H1 (cell line): ENCODE measurements around the gene GABRR2. TPM values are rescaled to one million over a fixed set of nuclear protein-coding genes. Genes with fewer than 3 reads are reported as not detected.

Experiments
- CTCF ChIA-PET: fragments of 300-600 bp; sonication (Branson Sonifier 250); formaldehyde crosslinking; loops from one replicate; lab custom pipeline; 2021; ENCODE audit not compliant: partially characterized antibody; lab: Charles Lee
- POLR2A ChIA-PET: fragments of 300-600 bp; sonication (Branson Sonifier 250); formaldehyde crosslinking; loops from one replicate; lab custom pipeline; 2021; ENCODE audit warnings: inconsistent platforms; ENCODE audit not compliant: partially characterized antibody; lab: Charles Lee
- DNase-seq, 2 experiments: peaks; one replicate each; pipeline versions ENCODE4 v3.0.0 to v3.0.0-alpha.2; 2010 to 2022; ENCODE audit warnings: low spot score in 2 of 2, low read depth in 1 of 2, mixed read lengths in 1 of 2
- FAIRE-seq: peaks from 2 replicates; lab custom pipeline; 2011; peaks lifted over from hg19 to GRCh38; lab: Jason Lieb, UNC
- H2AFZ ChIP-seq: 2 replicates; pipeline ENCODE4 v1.8.1; 2012; ENCODE audit warnings: low read length, inconsistent platforms
- H2AK5ac ChIP-seq: 2 replicates; pipeline ENCODE4 v1.6.1; 2013; ENCODE audit warnings: low read depth, low read length
- H2BK120ac ChIP-seq: replicated peaks from 2 replicates; pipeline ENCODE3; 2013; ENCODE audit warnings: low read depth, low read length, inconsistent platforms
- H2BK12ac ChIP-seq: 2 replicates; pipeline ENCODE4 v1.6.1; 2013; ENCODE audit warnings: low read depth, low read length
- H2BK15ac ChIP-seq: 2 replicates; pipeline ENCODE4 v1.6.1; 2013; ENCODE audit warnings: low read length
- H2BK20ac ChIP-seq: 2 replicates; pipeline ENCODE4 v1.6.1; 2013; ENCODE audit warnings: low read length
- H2BK5ac ChIP-seq: 2 replicates; pipeline ENCODE4 v1.6.1; 2013; ENCODE audit warnings: low read depth, low read length
- H3K14ac ChIP-seq: 2 replicates; pipeline ENCODE4 v1.6.1; 2013; ENCODE audit warnings: inconsistent platforms; ENCODE audit not compliant: insufficient read length
- H3K18ac ChIP-seq: 2 replicates; pipeline ENCODE4 v1.6.1; 2013; ENCODE audit warnings: low read length; ENCODE audit errors: extremely low read depth
- H3K23ac ChIP-seq: 2 replicates; pipeline ENCODE4 v1.6.1; 2013; ENCODE audit warnings: inconsistent platforms; ENCODE audit not compliant: insufficient read length
- H3K23me2 ChIP-seq: 2 replicates; pipeline ENCODE4 v1.6.1; 2013; ENCODE audit warnings: low read depth, low read length
- H3K27ac ChIP-seq: 2 replicates; pipeline ENCODE4 v1.6.1; 2011; ENCODE audit warnings: low read depth, low read length, inconsistent platforms
- H3K27me3 ChIP-seq, 4 experiments: replicated peaks in 1 of 4; 1 replicate in 1 of 4; 2 replicates in 3 of 4; pipeline versions ENCODE4 v1.6.1 to v1.8.1; 2011 to 2013; ENCODE audit warnings: low read length in 3 of 4, mild to moderate bottlenecking in 3 of 4, inconsistent platforms in 2 of 4, mixed read lengths in 2 of 4, moderate library complexity in 1 of 4; ENCODE audit not compliant: control insufficient read depth in 3 of 4, insufficient read depth in 3 of 4; ENCODE audit errors: extremely low read depth in 1 of 4
- H3K36me3 ChIP-seq, 4 experiments: 2 replicates each; pipeline versions ENCODE4 v1.6.1 to v1.8.1; 2011 to 2013; ENCODE audit warnings: mild to moderate bottlenecking in 4 of 4, low read length in 3 of 4, moderate library complexity in 2 of 4, control low read depth in 1 of 4, inconsistent platforms in 1 of 4; ENCODE audit not compliant: insufficient read depth in 4 of 4, control insufficient read depth in 2 of 4
- H3K4ac ChIP-seq: replicated peaks from 2 replicates; pipeline ENCODE3; 2013; ENCODE audit warnings: low read length, low read depth, mixed read lengths, inconsistent platforms; ENCODE audit not compliant: insufficient read length
- H3K4me1 ChIP-seq, 4 experiments: replicated peaks in 1 of 4; 1 replicate in 1 of 4; 2 replicates in 3 of 4; pipeline versions ENCODE4 v1.6.1 to v1.8.1; 2011 to 2013; ENCODE audit warnings: low read length in 3 of 4, inconsistent platforms in 2 of 4, mixed read lengths in 1 of 4; ENCODE audit not compliant: insufficient read depth in 4 of 4, control insufficient read depth in 3 of 4
- H3K4me2 ChIP-seq, 2 experiments: 2 replicates each; pipeline versions ENCODE4 v1.6.1 to v1.8.1; 2011 to 2013; ENCODE audit warnings: low read depth in 2 of 2, low read length in 2 of 2, control low read depth in 1 of 2, inconsistent platforms in 1 of 2, mild to moderate bottlenecking in 1 of 2; ENCODE audit not compliant: insufficient read depth in 1 of 2
- H3K4me3 ChIP-seq, 4 experiments: fragments of 200-600, 300-600 bp in 1 of 4; sonication (generic), shearing (Covaris generic), sonication (Bioruptor Twin) in 1 of 4; 2 replicates each; pipeline versions ENCODE4 v1.5.1 to v1.8.1; 2011 to 2016; ENCODE audit warnings: low read length in 4 of 4, low read depth in 3 of 4, control low read depth in 2 of 4, inconsistent platforms in 2 of 4, mild to moderate bottlenecking in 2 of 4, mixed read lengths in 1 of 4, moderate library complexity in 1 of 4; ENCODE audit not compliant: insufficient read depth in 2 of 4; ENCODE audit errors: extremely low read depth in 1 of 4
- H3K56ac ChIP-seq: replicated peaks from 2 replicates; pipeline ENCODE3; 2013; ENCODE audit warnings: low read depth, mild to moderate bottlenecking, mixed read lengths, low read length, inconsistent platforms; ENCODE audit not compliant: insufficient read length
- H3K79me1 ChIP-seq: 2 replicates; pipeline ENCODE4 v1.6.1; 2013; ENCODE audit warnings: low read depth, low read length, control low read depth
- H3K79me2 ChIP-seq, 2 experiments: 2 replicates each; pipeline versions ENCODE4 v1.6.1 to v1.8.1; 2012 to 2013; ENCODE audit warnings: low read length in 2 of 2, mild to moderate bottlenecking in 2 of 2, inconsistent platforms in 1 of 2; ENCODE audit not compliant: insufficient read depth in 2 of 2, control insufficient read depth in 1 of 2
- H3K9ac ChIP-seq, 4 experiments: replicated peaks in 1 of 4; 1 replicate in 1 of 4; 2 replicates in 3 of 4; pipeline versions ENCODE4 v1.6.1 to v1.8.1; 2011 to 2013; ENCODE audit warnings: low read depth in 3 of 4, low read length in 3 of 4, control low read depth in 2 of 4, mild to moderate bottlenecking in 2 of 4, moderate library complexity in 2 of 4, inconsistent platforms in 1 of 4; ENCODE audit errors: extremely low read depth in 1 of 4
- H3K9me3 ChIP-seq, 2 experiments: 2 replicates each; pipeline versions ENCODE4 v1.6.1 to v1.8.1; 2012 to 2013; ENCODE audit warnings: mild to moderate bottlenecking in 2 of 2, moderate library complexity in 2 of 2, control low read depth in 1 of 2, inconsistent platforms in 1 of 2, low read depth in 1 of 2, low read length in 1 of 2, mixed read lengths in 1 of 2; ENCODE audit not compliant: insufficient read depth in 2 of 2
- H4K20me1 ChIP-seq, 2 experiments: replicated peaks in 1 of 2; 2 replicates each; pipeline versions ENCODE3 to v1.8.1; 2011 to 2013; ENCODE audit warnings: inconsistent platforms in 2 of 2, low read length in 2 of 2, mild to moderate bottlenecking in 1 of 2; ENCODE audit not compliant: insufficient read depth in 2 of 2, control insufficient read depth in 1 of 2
- H4K5ac ChIP-seq: 2 replicates; pipeline ENCODE4 v1.6.1; 2013; ENCODE audit warnings: low read length, low read depth, mixed read lengths, inconsistent platforms; ENCODE audit not compliant: insufficient read length
- H4K8ac ChIP-seq: 2 replicates; pipeline ENCODE4 v1.8.0; 2013; ENCODE audit warnings: mild to moderate bottlenecking, moderate library complexity, low read length, inconsistent platforms; ENCODE audit not compliant: insufficient read depth; ENCODE audit errors: extremely low read depth
- H4K91ac ChIP-seq: replicated peaks from 2 replicates; pipeline ENCODE3; 2013; ENCODE audit warnings: low read length, mixed read lengths, inconsistent platforms; ENCODE audit not compliant: insufficient read length
- CBX8 ChIP-seq: fragments of 300-800, 300-1000 bp; sonication (generic); IDR thresholded peaks from 2 replicates; pipeline ENCODE4 v1.7.1; 2016; ENCODE audit warnings: low read depth, low read length, borderline replicate concordance
- GABPA ChIP-seq: IDR thresholded peaks from 2 replicates; pipeline ENCODE4 v1.6.1; 2011; ENCODE audit warnings: mild to moderate bottlenecking, low read length, moderate library complexity, borderline replicate concordance; ENCODE audit not compliant: insufficient read depth
- GTF2F1 ChIP-seq: IDR thresholded peaks from 2 replicates; pipeline ENCODE4 v1.6.1; 2012; ENCODE audit warnings: low read depth, low read length, improper control_type of control experiment, borderline replicate concordance
- HDAC2 ChIP-seq, 2 experiments: fragments of 300-600 bp in 1 of 2; sonication (generic) in 1 of 2; IDR thresholded peaks; 2 replicates each; pipeline ENCODE4 v1.6.1; 2011 to 2012; ENCODE audit warnings: low read depth in 2 of 2, low read length in 2 of 2, mild to moderate bottlenecking in 2 of 2, moderate library complexity in 2 of 2, borderline replicate concordance in 1 of 2, inconsistent platforms in 1 of 2
- HDAC6 ChIP-seq: IDR thresholded peaks from one replicate; pipeline ENCODE4 v1.7.1; 2012; ENCODE audit warnings: low read depth, mild to moderate bottlenecking, inconsistent platforms, low read length, moderate library complexity
- SAP30 ChIP-seq: fragments of 300-600 bp; sonication (generic); IDR thresholded peaks from 2 replicates; pipeline ENCODE4 v1.7.1; 2012; ENCODE audit warnings: low read length, moderate library complexity, mild to moderate bottlenecking, inconsistent platforms; ENCODE audit not compliant: insufficient read depth, insufficient replicate concordance
- SP4 ChIP-seq: IDR thresholded peaks from 2 replicates; pipeline ENCODE4 v1.6.1; 2012; ENCODE audit warnings: low read length, inconsistent platforms
- TBP ChIP-seq: IDR thresholded peaks from 2 replicates; pipeline ENCODE4 v1.6.1; 2011; ENCODE audit warnings: low read depth, low read length, improper control_type of control experiment
- TCF12 ChIP-seq: IDR thresholded peaks from 2 replicates; pipeline ENCODE4 v1.6.1; 2011; ENCODE audit warnings: low read depth, mild to moderate bottlenecking, low read length
- WGBS, 2 experiments: shearing (Covaris generic) in 1 of 2; methylation state at CpG; one replicate each; pipeline versions ENCODE4 v1.1.6 to v1.1.7; 2013 to 2015; ENCODE audit warnings: low lambda C conversion rate in 2 of 2, mixed read lengths in 2 of 2, inconsistent platforms in 1 of 2, low coverage in 1 of 2, missing lambda C conversion rate in 1 of 2; ENCODE audit not compliant: insufficient replicate concordance in 2 of 2, insufficient coverage in 1 of 2, insufficient read length in 1 of 2; ENCODE audit errors: extremely low coverage in 1 of 2, missing lambda C conversion rate in 1 of 2; 5-methylcytosine and 5-hydroxymethylcytosine counted together
- polyA plus RNA-seq, 7 experiments: library from polyadenylated mRNA; depleted of rRNA in 3 of 7; stranded (reverse) in 5 of 7; unstranded in 2 of 7; fragments of >200 nt in 5 of 7; fragments of 200-250 nt in 2 of 7; gene quantifications; 1 replicate in 5 of 7; 2 replicates in 1 of 7; 4 replicates in 1 of 7; pipeline versions ENCODE4 v1.2.1 to v1.2.3, GENCODE V29; 2011 to 2013; ENCODE audit warnings: missing spikeins in 2 of 7, mixed read lengths in 2 of 7
- total RNA-seq: library from RNA; stranded (reverse); fragmentation: NEBNext Ultra II Directional; extraction: Animal tissue kit (Norgen Biotek cat#: 25700); gene quantifications from 2 replicates; pipeline ENCODE4 v1.2.1, GENCODE V29; 2021

The GABRR2 gene
- total and polyA plus RNA-seq, 2 of the 8 experiments (the other 6 are each of a cell fraction or from before 2014, with no cell fraction given), result not detected

- H3K79me2 ChIP-seq, result no peaks in the 10 kb centered on the region
- TF ChIP-seq TCF12, result no peak
- TF ChIP-seq GABPA, result no peak
- no peak for TF ChIP-seq SAP30
- no peak for TF ChIP-seq SP4
- no peak for TF ChIP-seq CBX8
- no peak for TF ChIP-seq TBP
- TF ChIP-seq HDAC2 (IDR thresholded peaks at IDR 0.05; ENCODE audit: borderline replicate concordance in 1 of 2, low read depth in 2 of 2, low read length in 2 of 2), result no peak
- TF ChIP-seq HDAC6, result no peak
- no peak for TF ChIP-seq GTF2F1
- no peak overlapping the region for H3K56ac ChIP-seq
- ChIA-PET POLR2A (no interaction called here), CTCF (interaction anchor here (1.3 to 9.9 kb wide), 4 partner anchors 14 to 273 kb away, joined by 3 to 56 read pairs (median 8); no protein-coding TSS in a partner anchor)
- DNase-seq (no peak), FAIRE-seq (no peak)
- H2BK12ac ChIP-seq, result no peak overlapping the region
- no peak overlapping the region for H3K4me3 ChIP-seq
- H3K4me1 ChIP-seq, result no peaks in the 10 kb centered on the region
- no peaks in the 10 kb centered on the region for H4K20me1 ChIP-seq
- H3K4ac ChIP-seq, result no peak overlapping the region
- H3K79me1 ChIP-seq, result no peaks in the 10 kb centered on the region
- no peak overlapping the region for H2BK15ac ChIP-seq
- H3K23ac ChIP-seq, result no peak overlapping the region
- no peak overlapping the region for H4K8ac ChIP-seq
- no peak overlapping the region for H3K18ac ChIP-seq
- H3K36me3 ChIP-seq, result no peaks in the 10 kb centered on the region
- no peak overlapping the region for H4K91ac ChIP-seq
- no peak overlapping the region for H2BK5ac ChIP-seq
- H3K14ac ChIP-seq, result no peak overlapping the region
- no peak overlapping the region for H3K4me2 ChIP-seq
- H3K27me3 ChIP-seq, result no peaks in the 10 kb centered on the region
- WGBS, 2 experiments, result 92% methylated on average over 4 of the region's 4 CpGs; no CpG with 5 or more reads in 1 of the 2 experiments
- no peak overlapping the region for H4K5ac ChIP-seq
- no peak overlapping the region for H3K9ac ChIP-seq
- H3K27ac ChIP-seq, result no peak overlapping the region
- H2BK120ac ChIP-seq, result no peak overlapping the region
- no peak overlapping the region for H2BK20ac ChIP-seq
- no peaks in the 10 kb centered on the region for H3K9me3 ChIP-seq
- no peak overlapping the region for H2AK5ac ChIP-seq
- H3K23me2 ChIP-seq, result no peaks in the 10 kb centered on the region
- H2AFZ ChIP-seq, result no peak overlapping the region
These were observed 59.7 kb downstream of the GABRR2 start for GRCh38 chr6:89255417-89255816.
